Measurements from ENCODE around the gene GNB5. TPM values are rescaled to one million over a fixed set of nuclear protein-coding genes. Genes with fewer than 3 reads are reported as not detected.

GNB5 gene
- polyA plus RNA-seq, result 58.3 and 60.7 TPM in 2 replicates

DNA sequence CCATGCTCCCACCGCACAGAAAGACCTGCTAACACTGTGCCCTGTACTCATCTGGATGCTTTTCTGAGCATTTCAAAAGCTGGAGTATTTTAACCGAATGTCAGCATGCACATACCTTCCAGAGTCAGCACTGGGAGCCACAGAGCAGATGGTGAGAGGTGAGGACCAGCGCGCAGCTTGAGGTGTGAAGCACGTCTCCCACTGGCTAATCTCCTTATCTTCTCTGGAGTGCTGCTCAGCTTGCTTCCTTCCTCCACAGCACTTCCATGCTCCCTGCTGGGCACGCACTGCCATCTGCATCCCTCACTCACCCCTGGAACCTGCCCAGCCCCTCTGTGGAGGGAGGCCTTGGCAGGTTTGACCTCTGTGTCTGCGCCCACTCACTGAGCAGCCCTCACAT, at the start of gene GNB5:
Gene GNB5, minus strand, starts transcription at position 186 of the 400 bp plus-strand sequence. CDS start 6,716 bp downstream, outside the sequence.

Other genes starting within 250 kb of the GNB5 start
- gene LEO1, start 219.6 kb downstream of the GNB5 start, polyA plus RNA-seq, result 33.7 and 42.7 TPM in 2 replicates
- gene MAPK6, start 172.2 kb downstream of the GNB5 start, polyA plus RNA-seq, result 16.5 and 18.8 TPM in 2 replicates
- 0.91 and 1.8 TPM in 2 replicates for gene BCL2L10, start 78.6 kb downstream of the GNB5 start, polyA plus RNA-seq
- 2.6 and 4.4 TPM in 2 replicates for gene MYO5C, start 104.4 kb upstream of the GNB5 start, polyA plus RNA-seq

Data from Purkinje cell (primary cell).